Breast epithelium (tissue), 4 donors: ENCODE measurements around the gene NLRP1. TPM values are rescaled to one million over a fixed set of nuclear protein-coding genes. Genes with fewer than 3 reads are reported as not detected.

Experiments used
- DNase-seq, 2 donors: peaks; one replicate each; pipeline ENCODE4 v3.0.0-alpha.2; 2019; ENCODE audit warnings: low spot score in 2 of 2
- H3K27ac ChIP-seq, 2 donors: fragments of 200-600 bp; sonication (generic) in 1 of 2; one replicate each; pipeline ENCODE4 v1.5.1; 2016 to 2019; ENCODE audit warnings: mild to moderate bottlenecking in 1 of 2
- H3K27me3 ChIP-seq, 2 donors: fragments of 200-600 bp; sonication (generic) in 1 of 2; one replicate each; pipeline versions ENCODE4 v1.5.1 to v1.6.0; 2017 to 2019; ENCODE audit warnings: control low read depth in 1 of 2, mild to moderate bottlenecking in 1 of 2
- H3K36me3 ChIP-seq: fragments of 200-600 bp; one replicate; pipeline ENCODE4 v1.5.1; 2019
- H3K4me1 ChIP-seq, 2 donors: fragments of 200-600 bp; sonication (generic); one replicate each; pipeline ENCODE4 v1.5.1; 2016 to 2019; ENCODE audit warnings: control low read depth in 1 of 2
- H3K4me3 ChIP-seq, 3 donors: fragments of 200-600 bp; sonication (generic); 1 replicate in 2 of 3; 2 replicates in 1 of 3; pipeline ENCODE4 v1.5.1; 2016 to 2019; ENCODE audit warnings: mild to moderate bottlenecking in 3 of 3, moderate library complexity in 2 of 3
- H3K9me3 ChIP-seq, 2 donors: fragments of 200-600 bp; sonication (generic) in 1 of 2; one replicate each; pipeline ENCODE4 v1.5.1; 2016 to 2019; ENCODE audit warnings: control low read depth in 1 of 2
- POLR2A ChIP-seq: fragments of 450-650 bp; IDR thresholded peaks from one replicate; pipeline ENCODE4 v1.6.1; 2016; ENCODE audit warnings: antibody characterized with exemption, mild to moderate bottlenecking, moderate library complexity
- POLR2AphosphoS5 ChIP-seq, 3 donors: sonication (generic); formaldehyde crosslinking; IDR thresholded peaks; one replicate each; pipeline ENCODE4 v1.6.1; 2017; ENCODE audit warnings: antibody characterized with exemption in 3 of 3
- intact Hi-C: fragments of 100-400 bp; cut with DNase I; formaldehyde crosslinking; loops from one replicate; pipeline ENCODE4 v1.15.1; 2023; ENCODE audit warnings: low total_unique reads
- total RNA-seq, 3 donors: library from RNA; depleted of rRNA; stranded (reverse); fragments of >200 nt; gene quantifications; one replicate each; pipeline ENCODE4 v1.1.0, GENCODE V29; 2016
- TF ChIP-seq, protein P1 (sequence below), 3 donors: fragments of 450-650 bp; IDR thresholded peaks; one replicate each; pipeline ENCODE4 v1.5.1; 2016 to 2017; ENCODE audit warnings: antibody characterized with exemption in 3 of 3, mild to moderate bottlenecking in 3 of 3, moderate library complexity in 3 of 3

Gene NLRP1
- total RNA-seq, 3 donors from 2014 or later: 27.4 to 35.1 (median 29.6) TPM

DNA sequence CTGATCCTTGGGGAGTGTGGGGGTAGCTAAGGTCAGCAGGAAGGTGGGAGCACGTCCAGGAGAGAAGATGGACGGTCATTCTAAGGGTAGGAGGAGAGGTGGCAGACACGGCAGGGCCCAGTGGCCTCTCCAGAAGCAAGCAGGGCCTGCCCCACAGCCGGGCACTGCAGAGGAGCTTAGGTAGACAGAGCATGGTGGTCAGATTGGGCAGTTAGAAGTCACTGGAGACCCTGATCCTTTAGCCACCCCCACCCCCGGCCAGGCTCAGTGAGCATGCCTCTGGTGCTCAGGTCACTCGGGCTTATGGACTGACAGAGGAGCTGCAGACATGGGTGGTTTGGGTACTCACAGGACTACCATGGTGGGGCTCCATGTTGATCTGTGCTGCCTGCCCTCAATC, 26.3 kb downstream of the NLRP1 start:
- no peak for TF ChIP-seq POLR2A
- TF ChIP-seq, protein P1, sequence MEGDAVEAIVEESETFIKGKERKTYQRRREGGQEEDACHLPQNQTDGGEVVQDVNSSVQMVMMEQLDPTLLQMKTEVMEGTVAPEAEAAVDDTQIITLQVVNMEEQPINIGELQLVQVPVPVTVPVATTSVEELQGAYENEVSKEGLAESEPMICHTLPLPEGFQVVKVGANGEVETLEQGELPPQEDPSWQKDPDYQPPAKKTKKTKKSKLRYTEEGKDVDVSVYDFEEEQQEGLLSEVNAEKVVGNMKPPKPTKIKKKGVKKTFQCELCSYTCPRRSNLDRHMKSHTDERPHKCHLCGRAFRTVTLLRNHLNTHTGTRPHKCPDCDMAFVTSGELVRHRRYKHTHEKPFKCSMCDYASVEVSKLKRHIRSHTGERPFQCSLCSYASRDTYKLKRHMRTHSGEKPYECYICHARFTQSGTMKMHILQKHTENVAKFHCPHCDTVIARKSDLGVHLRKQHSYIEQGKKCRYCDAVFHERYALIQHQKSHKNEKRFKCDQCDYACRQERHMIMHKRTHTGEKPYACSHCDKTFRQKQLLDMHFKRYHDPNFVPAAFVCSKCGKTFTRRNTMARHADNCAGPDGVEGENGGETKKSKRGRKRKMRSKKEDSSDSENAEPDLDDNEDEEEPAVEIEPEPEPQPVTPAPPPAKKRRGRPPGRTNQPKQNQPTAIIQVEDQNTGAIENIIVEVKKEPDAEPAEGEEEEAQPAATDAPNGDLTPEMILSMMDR (IDR thresholded peaks at IDR 0.05): no peak
- TF ChIP-seq POLR2AphosphoS5 (IDR thresholded peaks at IDR 0.05): no peak
- no peak overlapping the region for H3K4me3 ChIP-seq
- H3K36me3 ChIP-seq: no peaks in the 10 kb centered on the region
- DNase-seq: no peak
- intact Hi-C loops: no loop called here
- no peaks in the 10 kb centered on the region for H3K27me3 ChIP-seq
- H3K4me1 ChIP-seq: no peaks in the 10 kb centered on the region
- no peaks in the 10 kb centered on the region for H3K9me3 ChIP-seq
- H3K27ac ChIP-seq: no peak overlapping the region

DNA sequence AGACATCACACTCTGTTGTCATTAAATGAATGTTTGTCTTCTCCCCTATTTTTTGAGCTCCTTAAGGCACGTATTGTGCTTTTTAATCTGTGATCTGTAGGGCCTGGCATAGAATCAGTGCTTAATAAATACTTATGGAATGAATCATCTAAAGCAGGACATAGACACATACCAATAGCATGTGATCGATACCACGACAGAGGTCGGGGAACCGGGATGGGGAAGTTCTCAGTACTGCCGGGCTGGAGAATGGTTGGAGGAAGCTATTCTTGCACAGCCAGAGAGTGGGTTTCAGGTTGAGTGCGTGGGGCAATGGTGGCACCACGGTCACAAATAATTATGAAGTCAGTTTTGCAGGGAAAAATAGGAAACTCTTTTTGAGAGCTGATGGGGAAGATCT, 26.8 kb downstream of the NLRP1 start:
- intact Hi-C loops: no loop called here
- no peaks in the 10 kb centered on the region for H3K4me1 ChIP-seq

DNA sequence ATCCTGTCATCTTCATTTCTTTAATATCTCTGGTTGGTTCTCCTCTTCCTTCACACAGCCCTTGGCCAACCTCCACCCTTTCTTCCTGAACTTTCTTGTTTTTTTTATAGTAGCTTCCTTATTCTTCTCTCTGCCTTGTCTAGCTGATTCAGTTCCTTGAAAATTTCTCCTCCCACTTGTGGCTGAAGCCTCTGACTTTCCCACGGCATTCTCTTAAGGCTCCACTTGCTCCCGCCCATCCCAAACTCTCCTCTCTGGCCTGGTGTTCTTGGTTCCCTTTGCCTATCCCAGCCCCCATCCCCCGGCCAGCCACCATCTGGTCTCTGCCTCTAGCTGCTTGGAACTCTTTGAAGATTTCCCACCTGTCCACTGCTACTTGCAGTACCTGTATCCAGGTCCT, 29.1 kb downstream of the NLRP1 start:
- TF ChIP-seq POLR2A: no peak
- TF ChIP-seq, protein P1 (IDR thresholded peaks at IDR 0.05): no peak
- no peak for TF ChIP-seq POLR2AphosphoS5 (IDR thresholded peaks at IDR 0.05)
- Histone ChIP-seq H3K36me3 (no peaks in the 10 kb centered on the region), H3K27ac (no peak overlapping the region), H3K4me1 (no peaks in the 10 kb centered on the region), H3K4me3 (no peak overlapping the region), H3K27me3 (no peaks in the 10 kb centered on the region), H3K9me3 (no peaks in the 10 kb centered on the region)
- DNase-seq: no peak
- intact Hi-C loops: no loop called here

More for the DNA sequence above, 26.8 kb downstream of the NLRP1 start:
- Histone ChIP-seq H3K36me3 (no peaks in the 10 kb centered on the region), H3K9me3 (no peaks in the 10 kb centered on the region), H3K4me3 (no peak overlapping the region), H3K27ac (no peak overlapping the region), H3K27me3 (no peaks in the 10 kb centered on the region)
- no peak for DNase-seq
- TF ChIP-seq POLR2AphosphoS5 (IDR thresholded peaks at IDR 0.05) (no peak), POLR2A (no peak)
- TF ChIP-seq, protein P1 (IDR thresholded peaks at IDR 0.05): no peak

DNA sequence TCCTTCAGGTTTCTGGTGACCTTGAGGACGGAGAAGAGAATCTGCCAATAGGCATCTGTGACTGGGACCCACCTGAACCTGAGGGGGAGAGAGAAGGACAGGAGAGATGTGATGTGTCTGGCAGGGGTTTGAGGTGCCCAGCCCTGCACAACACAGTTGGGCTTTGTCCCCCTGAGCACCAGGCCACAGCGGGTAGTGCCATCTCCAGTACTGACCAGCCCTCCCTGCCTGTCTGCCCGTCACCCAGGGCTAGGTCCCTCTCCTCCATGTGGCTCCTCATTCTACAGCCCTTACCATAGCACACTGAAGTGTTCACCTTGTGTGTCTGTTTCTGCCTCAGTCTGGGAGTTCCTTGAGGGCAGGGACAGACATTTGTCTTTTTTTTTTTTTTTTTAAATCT, 30.8 kb downstream of the NLRP1 start:
- H3K36me3 ChIP-seq: no peaks in the 10 kb centered on the region
- H3K4me3 ChIP-seq: no peak overlapping the region
- H3K9me3 ChIP-seq: no peaks in the 10 kb centered on the region
- DNase-seq: no peak
- no peaks in the 10 kb centered on the region for H3K27me3 ChIP-seq
- intact Hi-C loops: no loop called here
- no peak overlapping the region for H3K27ac ChIP-seq
- H3K4me1 ChIP-seq: no peaks in the 10 kb centered on the region
- TF ChIP-seq POLR2A (no peak), POLR2AphosphoS5 (IDR thresholded peaks at IDR 0.05) (no peak)
- TF ChIP-seq, protein P1 (IDR thresholded peaks at IDR 0.05): no peak

DNA sequence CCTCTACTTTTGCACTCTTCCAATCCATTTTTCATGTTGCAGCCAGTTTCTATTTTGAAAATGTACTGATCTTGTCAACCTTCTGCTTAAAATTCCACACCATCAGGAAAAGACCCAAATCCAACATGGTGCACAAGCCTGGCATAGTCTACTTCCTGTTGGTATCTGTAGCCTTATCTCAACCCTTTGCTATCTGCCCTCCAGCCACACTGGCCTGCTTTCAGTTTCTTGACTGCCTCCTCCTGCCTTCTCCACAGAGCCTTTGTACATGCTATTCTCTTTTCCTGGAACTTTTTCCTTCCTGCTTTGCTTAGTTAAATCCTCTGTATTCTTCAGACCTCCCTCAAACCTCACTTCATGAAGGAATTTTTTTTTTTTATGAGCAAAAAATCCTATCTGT, 31.5 kb downstream of the NLRP1 start:
- H3K4me1 ChIP-seq: no peaks in the 10 kb centered on the region

More for the DNA sequence above, 31.5 kb downstream of the NLRP1 start:
- no peak overlapping the region for H3K27ac ChIP-seq
- TF ChIP-seq POLR2AphosphoS5 (IDR thresholded peaks at IDR 0.05): no peak
- TF ChIP-seq, protein P1 (IDR thresholded peaks at IDR 0.05): no peak
- TF ChIP-seq POLR2A: no peak
- intact Hi-C loops: no loop called here
- H3K9me3 ChIP-seq: no peaks in the 10 kb centered on the region
- H3K27me3 ChIP-seq: no peaks in the 10 kb centered on the region
- H3K36me3 ChIP-seq: no peaks in the 10 kb centered on the region
- DNase-seq: no peak
- H3K4me3 ChIP-seq: no peak overlapping the region
